K562 (cell line): ENCODE data around the gene ANK2. TPM values are rescaled to one million over a fixed set of nuclear protein-coding genes. Genes with fewer than 3 reads are reported as not detected.

ENCODE experiments used
- ATAC-seq: fragments of 200-7000 bp; cut with Tn5 transposase; 3 replicates; pipeline ENCODE4 v1.9.1; 2020; ENCODE audit warnings: moderate library complexity
- BruUV-seq: library from RNA; stranded (reverse); fragments of 400-500 nt; replicated peaks from 2 replicates; lab custom pipeline; 2021; lab: Mats Ljungman, UMichigan
- CTCF ChIA-PET: fragments of 300-600 bp; formaldehyde crosslinking; extraction: SDS; loops from one replicate; lab custom pipeline; 2021; ENCODE audit warnings: low intra/inter-chr PET ratio; lab: Yijun Ruan, JAX
- POLR2A ChIA-PET: fragments of 300-600, 350-650 bp; sonication (Branson Sonifier 250); formaldehyde crosslinking; extraction: SDS; loops from one replicate; lab custom pipeline; 2021; ENCODE audit warnings: antibody characterized with exemption, inconsistent platforms; lab: Yijun Ruan, JAX
- DNase-seq, 4 experiments: peaks; one replicate each; pipeline versions ENCODE4 v3.0.0 to v3.0.0-alpha.2; 2011 to 2018; ENCODE audit warnings: low spot score in 3 of 4, mixed read lengths in 3 of 4; ENCODE audit errors: extremely low read depth in 1 of 4
- FAIRE-seq: peaks from 2 replicates; lab custom pipeline; 2011; peaks lifted over from hg19 to GRCh38; lab: Jason Lieb, UNC
- H2AFZ ChIP-seq: 2 replicates; pipeline ENCODE4 v1.6.0; 2011; ENCODE audit warnings: low read depth, low read length, control low read depth, inconsistent platforms
- H3K27ac ChIP-seq: fragments of 200-600 bp; 3 replicates; pipeline ENCODE4 v1.8.0; 2011; ENCODE audit warnings: low read depth, mild to moderate bottlenecking, control low read depth, inconsistent platforms, low read length, moderate library complexity, mixed read lengths; ENCODE audit errors: extremely low read depth
- H3K27me3 ChIP-seq, 2 experiments: fragments of 300-600 bp in 1 of 2; 2 replicates in 1 of 2; 3 replicates in 1 of 2; pipeline versions ENCODE4 v1.6.0 to v1.8.0; 2011; ENCODE audit warnings: inconsistent platforms in 2 of 2, low read length in 2 of 2, mild to moderate bottlenecking in 1 of 2, mixed read lengths in 1 of 2, moderate library complexity in 1 of 2; ENCODE audit not compliant: control insufficient read depth in 2 of 2, insufficient read depth in 2 of 2
- H3K36me3 ChIP-seq: fragments of 300-600 bp; 3 replicates; pipeline ENCODE4 v1.8.0; 2011; ENCODE audit warnings: mild to moderate bottlenecking, low read length, inconsistent platforms; ENCODE audit not compliant: control insufficient read depth, insufficient read depth
- H3K4me1 ChIP-seq, 2 experiments: fragments of 200-600 bp in 1 of 2; replicated peaks in 1 of 2; 2 replicates in 1 of 2; 3 replicates in 1 of 2; pipeline versions ENCODE4 v1.5.1 to v1.8.0; 2011; ENCODE audit warnings: inconsistent platforms in 2 of 2, low read length in 2 of 2, mild to moderate bottlenecking in 1 of 2, mixed read lengths in 1 of 2, moderate library complexity in 1 of 2; ENCODE audit not compliant: control insufficient read depth in 2 of 2, insufficient read depth in 2 of 2
- H3K4me2 ChIP-seq: 2 replicates; pipeline ENCODE4 v1.6.1; 2011; ENCODE audit warnings: low read length, control low read depth, inconsistent platforms, mixed read lengths; ENCODE audit not compliant: insufficient read depth
- H3K4me3 ChIP-seq: fragments of 200-600 bp; sonication (generic), shearing (Covaris generic); 2 replicates; pipeline ENCODE4 v1.5.1; 2016; ENCODE audit warnings: control low read depth, inconsistent platforms
- H3K79me2 ChIP-seq: fragments of 200-600 bp; 3 replicates; pipeline ENCODE4 v1.8.0; 2011; ENCODE audit warnings: low read length, inconsistent platforms; ENCODE audit not compliant: control insufficient read depth, insufficient read depth
- H3K9ac ChIP-seq, 2 experiments: 2 replicates each; pipeline versions ENCODE4 v1.6.0 to v1.6.1; 2011; ENCODE audit warnings: low read depth in 2 of 2, low read length in 2 of 2, control low read depth in 1 of 2, inconsistent platforms in 1 of 2, mild to moderate bottlenecking in 1 of 2, mixed read lengths in 1 of 2; ENCODE audit not compliant: insufficient read depth in 1 of 2
- H3K9me1 ChIP-seq: one replicate; pipeline ENCODE4 v1.6.0; 2011; ENCODE audit warnings: inconsistent platforms, mild to moderate bottlenecking, low read length, moderate library complexity; ENCODE audit not compliant: control insufficient read depth, insufficient read depth
- H3K9me3 ChIP-seq: replicated peaks from 2 replicates; pipeline ENCODE4 v1.5.1; 2011; ENCODE audit warnings: low read depth, low read length, inconsistent platforms; ENCODE audit not compliant: control insufficient read depth, insufficient read depth
- H4K20me1 ChIP-seq: replicated peaks from 2 replicates; pipeline ENCODE4 v1.6.1; 2011; ENCODE audit warnings: low read length, inconsistent platforms, mixed read lengths; ENCODE audit not compliant: control insufficient read depth, insufficient read depth
- ATF1 ChIP-seq, 2 experiments: fragments of 450-650 bp in 1 of 2; IDR thresholded peaks; 2 replicates each; pipeline ENCODE4 v1.6.1; 2016; ENCODE audit warnings: missing compliant biosample characterization in 1 of 2, missing genetic modification characterization in 1 of 2
- NEUROD1 ChIP-seq: fragments of 150-350 bp; IDR thresholded peaks from 2 replicates; pipeline ENCODE4 v1.6.1; 2014; ENCODE audit warnings: borderline replicate concordance, low read length, low read depth; ENCODE audit not compliant: partially characterized antibody
- RFX7 ChIP-seq: fragments of 250-450 bp; sonication (Bioruptor Pico); IDR thresholded peaks from 2 replicates; pipeline ENCODE4 v1.5.1; 2021; ENCODE audit warnings: mild to moderate bottlenecking
- THRAP3 ChIP-seq: fragments of 450-650 bp; IDR thresholded peaks from 2 replicates; pipeline ENCODE4 v1.6.1; 2016; ENCODE audit warnings: mild to moderate bottlenecking, inconsistent platforms, borderline replicate concordance
- WGBS: fragments of 100-300 bp; shearing (Covaris generic); methylation state at CpG from one replicate; pipeline ENCODE4 v1.1.6; 2016; ENCODE audit warnings: low coverage, mixed read lengths; ENCODE audit not compliant: insufficient coverage; ENCODE audit errors: missing lambda C conversion rate; 5-methylcytosine and 5-hydroxymethylcytosine counted together
- in situ Hi-C: fragments of 300-500 bp; cut with MboI; formaldehyde crosslinking; loops from 4 replicates; pipeline ENCODE4 v1.15.0; 2018; ENCODE audit warnings: inconsistent platforms, mixed read lengths
- intact Hi-C: fragments of 100-400 bp; cut with micrococcal nuclease; formaldehyde crosslinking; loops from 2 replicates; pipeline ENCODE4 v1.14.2; 2022
- polyA plus RNA-seq, 8 experiments: library from polyadenylated mRNA; depleted of rRNA in 4 of 8; stranded (reverse) in 5 of 8; unstranded in 3 of 8; fragments of >200 nt; fragmentation: Nextera tagmentation in 2 of 8; fragmentation: Illumina TruSeq in 1 of 8; extraction: Ambion mirVana in 2 of 8; extraction: Trizol in 1 of 8; gene quantifications; 2 replicates each; pipeline versions ENCODE4 v1.2.1 to v1.2.3, GENCODE V29; 2011 to 2014; ENCODE audit warnings: inconsistent platforms in 1 of 8, missing spikeins in 1 of 8
- total RNA-seq, 7 experiments: library from RNA; depleted of rRNA in 6 of 7; stranded (reverse); fragments of >200 nt in 6 of 7; fragmentation: Illumina TruSeq in 2 of 7; extraction: Trizol in 2 of 7; gene quantifications; 2 replicates each; pipeline versions ENCODE4 v1.2.1 to v1.2.3, GENCODE V29; 2011 to 2021; ENCODE audit warnings: low replicate concordance in 1 of 7
- TF ChIP-seq, protein P1 (sequence below): fragments of 250-450 bp; sonication (Bioruptor Pico); IDR thresholded peaks from 2 replicates; pipeline ENCODE4 v1.4.0; 2020; ENCODE audit warnings: mild to moderate bottlenecking
- TF ChIP-seq, protein P2 (sequence below): fragments of 250-450 bp; sonication (Bioruptor Pico); IDR thresholded peaks from 2 replicates; pipeline ENCODE4 v1.5.0; 2021
- TF ChIP-seq, protein P3 (sequence below): IDR thresholded peaks from 2 replicates; pipeline ENCODE4 v1.6.1; 2011; ENCODE audit not compliant: insufficient read length; ENCODE audit errors: extremely low read depth
- TF ChIP-seq, protein P4 (sequence below): fragments of 250-450 bp; sonication (Bioruptor Pico); IDR thresholded peaks from 2 replicates; pipeline ENCODE4 v1.5.0; 2021
- TF ChIP-seq, protein P5 (sequence below): fragments of 250-450 bp; sonication (Bioruptor Pico); IDR thresholded peaks from 2 replicates; pipeline ENCODE4 v1.5.0; 2020; ENCODE audit warnings: mild to moderate bottlenecking, borderline replicate concordance

ANK2 gene
- total and polyA plus RNA-seq, 9 of the 15 experiments (the other 6 are each of a cell fraction or from before 2014, with no cell fraction given): 0.07 to 0.24 TPM; not detected in 7

DNA sequence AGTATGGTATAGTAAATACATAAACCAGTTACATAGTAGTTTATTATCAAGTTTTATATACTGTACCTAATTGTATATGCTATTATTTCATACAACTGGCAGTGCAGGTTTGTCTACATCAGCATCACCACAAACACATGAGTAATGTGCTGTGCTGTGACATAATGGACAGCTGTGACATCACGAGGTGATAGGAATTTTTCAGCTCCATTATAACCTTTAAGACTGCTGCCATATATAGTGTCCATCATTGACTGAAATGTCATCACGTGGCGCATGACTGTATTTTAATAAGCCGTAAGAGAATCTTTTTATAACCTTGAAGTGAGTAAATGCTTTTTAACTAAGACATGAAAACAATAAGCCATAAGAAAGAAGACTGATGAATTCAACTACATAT, 44.8 kb upstream of the ANK2 start:
- H3K79me2 ChIP-seq: no peaks in the 10 kb centered on the region
- H3K9me1 ChIP-seq: no peaks in the 10 kb centered on the region
- no peaks in the 10 kb centered on the region; the same call in 1 of the 2 replicates for H3K9me3 ChIP-seq
- no peaks in the 10 kb centered on the region for H4K20me1 ChIP-seq
- H3K4me3 ChIP-seq: no peak overlapping the region
- DNase-seq: no peak
- no peaks in the 10 kb centered on the region for H3K4me1 ChIP-seq
- H3K36me3 ChIP-seq: no peaks in the 10 kb centered on the region
- H3K9ac ChIP-seq: no peak overlapping the region
- no peak for ATAC-seq
- no peak overlapping the region for H2AFZ ChIP-seq
- intact Hi-C loops (no loop called here), in situ Hi-C loops (no loop called here)
- no peak overlapping the region for H3K4me2 ChIP-seq
- CTCF ChIA-PET: no interaction called here
- POLR2A ChIA-PET: no interaction called here
- TF ChIP-seq ATF1 (CRISPR knock-in tag; IDR thresholded peaks at IDR 0.05): no peak
- TF ChIP-seq ATF1 (tag; IDR thresholded peaks at IDR 0.05): no peak
- no peak for TF ChIP-seq NEUROD1
- no peaks in the 10 kb centered on the region for H3K27me3 ChIP-seq
- no TSS peak for BruUV-seq
- H3K27ac ChIP-seq: no peak overlapping the region
- FAIRE-seq: no peak
- WGBS: 0% methylated on average over 4 of the region's 4 CpGs

DNA sequence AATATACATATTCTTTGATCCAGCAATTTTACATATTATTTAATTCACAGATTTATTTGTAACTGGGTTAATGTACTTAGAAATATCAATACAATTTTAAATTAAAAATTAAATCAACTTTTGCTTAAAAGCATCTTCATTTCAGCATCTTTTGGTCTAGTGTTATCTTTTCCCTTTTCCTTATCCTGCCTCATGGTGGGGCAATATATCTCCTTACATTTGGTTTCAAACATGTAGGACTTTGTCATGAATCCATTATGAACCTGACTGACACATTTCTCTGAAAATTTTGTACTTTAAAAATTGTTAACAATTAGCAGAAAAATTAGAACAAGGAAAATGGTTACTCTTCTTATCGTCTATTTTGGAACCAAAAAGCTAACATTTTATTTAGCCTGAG, 42.8 kb upstream of the ANK2 start:
- no peak overlapping the region for H3K9ac ChIP-seq
- H3K27ac ChIP-seq: no peak overlapping the region
- no peaks in the 10 kb centered on the region for H4K20me1 ChIP-seq
- no peaks in the 10 kb centered on the region; the same call in 1 of the 2 replicates for H3K9me3 ChIP-seq
- H3K4me1 ChIP-seq: no peaks in the 10 kb centered on the region
- POLR2A ChIA-PET: interaction anchor here (0.5 to 0.6 kb wide), 2 partner anchors 8 to 9 kb away, joined by 3 read pairs; no protein-coding TSS in a partner anchor
- CTCF ChIA-PET: no interaction called here
- ATAC-seq: no peak
- H3K27me3 ChIP-seq: no peaks in the 10 kb centered on the region
- H3K79me2 ChIP-seq: no peaks in the 10 kb centered on the region
- no peak for FAIRE-seq
- no peak overlapping the region for H3K4me3 ChIP-seq
- no peaks in the 10 kb centered on the region for H3K36me3 ChIP-seq
- DNase-seq: no peak
- intact Hi-C loops (no loop called here), in situ Hi-C loops (no loop called here)
- no peak overlapping the region for H2AFZ ChIP-seq
- no peak overlapping the region for H3K4me2 ChIP-seq
- no TSS peak for BruUV-seq
- H3K9me1 ChIP-seq: no peaks in the 10 kb centered on the region
- 0% methylated on average over 1 of the region's 1 CpG for WGBS
- TF ChIP-seq RFX7 (CRISPR knock-in tag) (no peak), THRAP3 (no peak)
- TF ChIP-seq, protein P1, sequence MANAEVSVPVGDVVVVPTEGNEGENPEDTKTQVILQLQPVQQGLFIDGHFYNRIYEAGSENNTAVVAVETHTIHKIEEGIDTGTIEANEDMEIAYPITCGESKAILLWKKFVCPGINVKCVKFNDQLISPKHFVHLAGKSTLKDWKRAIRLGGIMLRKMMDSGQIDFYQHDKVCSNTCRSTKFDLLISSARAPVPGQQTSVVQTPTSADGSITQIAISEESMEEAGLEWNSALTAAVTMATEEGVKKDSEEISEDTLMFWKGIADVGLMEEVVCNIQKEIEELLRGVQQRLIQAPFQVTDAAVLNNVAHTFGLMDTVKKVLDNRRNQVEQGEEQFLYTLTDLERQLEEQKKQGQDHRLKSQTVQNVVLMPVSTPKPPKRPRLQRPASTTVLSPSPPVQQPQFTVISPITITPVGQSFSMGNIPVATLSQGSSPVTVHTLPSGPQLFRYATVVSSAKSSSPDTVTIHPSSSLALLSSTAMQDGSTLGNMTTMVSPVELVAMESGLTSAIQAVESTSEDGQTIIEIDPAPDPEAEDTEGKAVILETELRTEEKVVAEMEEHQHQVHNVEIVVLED (CRISPR knock-in tag): no peak
- TF ChIP-seq, protein P2, sequence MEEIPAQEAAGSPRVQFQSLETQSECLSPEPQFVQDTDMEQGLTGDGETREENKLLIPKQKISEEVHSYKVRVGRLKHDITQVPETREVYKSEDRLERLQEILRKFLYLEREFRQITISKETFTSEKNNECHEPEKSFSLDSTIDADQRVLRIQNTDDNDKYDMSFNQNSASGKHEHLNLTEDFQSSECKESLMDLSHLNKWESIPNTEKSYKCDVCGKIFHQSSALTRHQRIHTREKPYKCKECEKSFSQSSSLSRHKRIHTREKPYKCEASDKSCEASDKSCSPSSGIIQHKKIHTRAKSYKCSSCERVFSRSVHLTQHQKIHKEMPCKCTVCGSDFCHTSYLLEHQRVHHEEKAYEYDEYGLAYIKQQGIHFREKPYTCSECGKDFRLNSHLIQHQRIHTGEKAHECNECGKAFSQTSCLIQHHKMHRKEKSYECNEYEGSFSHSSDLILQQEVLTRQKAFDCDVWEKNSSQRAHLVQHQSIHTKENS (CRISPR knock-in tag): no peak
- TF ChIP-seq, protein P3, sequence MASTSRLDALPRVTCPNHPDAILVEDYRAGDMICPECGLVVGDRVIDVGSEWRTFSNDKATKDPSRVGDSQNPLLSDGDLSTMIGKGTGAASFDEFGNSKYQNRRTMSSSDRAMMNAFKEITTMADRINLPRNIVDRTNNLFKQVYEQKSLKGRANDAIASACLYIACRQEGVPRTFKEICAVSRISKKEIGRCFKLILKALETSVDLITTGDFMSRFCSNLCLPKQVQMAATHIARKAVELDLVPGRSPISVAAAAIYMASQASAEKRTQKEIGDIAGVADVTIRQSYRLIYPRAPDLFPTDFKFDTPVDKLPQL: no peak
- TF ChIP-seq, protein P4, sequence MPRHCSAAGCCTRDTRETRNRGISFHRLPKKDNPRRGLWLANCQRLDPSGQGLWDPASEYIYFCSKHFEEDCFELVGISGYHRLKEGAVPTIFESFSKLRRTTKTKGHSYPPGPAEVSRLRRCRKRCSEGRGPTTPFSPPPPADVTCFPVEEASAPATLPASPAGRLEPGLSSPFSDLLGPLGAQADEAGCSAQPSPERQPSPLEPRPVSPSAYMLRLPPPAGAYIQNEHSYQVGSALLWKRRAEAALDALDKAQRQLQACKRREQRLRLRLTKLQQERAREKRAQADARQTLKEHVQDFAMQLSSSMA: no peak
- TF ChIP-seq, protein P5, sequence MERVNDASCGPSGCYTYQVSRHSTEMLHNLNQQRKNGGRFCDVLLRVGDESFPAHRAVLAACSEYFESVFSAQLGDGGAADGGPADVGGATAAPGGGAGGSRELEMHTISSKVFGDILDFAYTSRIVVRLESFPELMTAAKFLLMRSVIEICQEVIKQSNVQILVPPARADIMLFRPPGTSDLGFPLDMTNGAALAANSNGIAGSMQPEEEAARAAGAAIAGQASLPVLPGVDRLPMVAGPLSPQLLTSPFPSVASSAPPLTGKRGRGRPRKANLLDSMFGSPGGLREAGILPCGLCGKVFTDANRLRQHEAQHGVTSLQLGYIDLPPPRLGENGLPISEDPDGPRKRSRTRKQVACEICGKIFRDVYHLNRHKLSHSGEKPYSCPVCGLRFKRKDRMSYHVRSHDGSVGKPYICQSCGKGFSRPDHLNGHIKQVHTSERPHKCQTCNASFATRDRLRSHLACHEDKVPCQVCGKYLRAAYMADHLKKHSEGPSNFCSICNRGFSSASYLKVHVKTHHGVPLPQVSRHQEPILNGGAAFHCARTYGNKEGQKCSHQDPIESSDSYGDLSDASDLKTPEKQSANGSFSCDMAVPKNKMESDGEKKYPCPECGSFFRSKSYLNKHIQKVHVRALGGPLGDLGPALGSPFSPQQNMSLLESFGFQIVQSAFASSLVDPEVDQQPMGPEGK (CRISPR knock-in tag): no peak
